Measurements from ENCODE around the gene SPATS2.

Gene SPATS2

GRCh38 chr12:49562233-49562632 is 195.0 kb downstream of the SPATS2 start:
- DNase-seq (ENCODE audit: low read depth) = no peak
- TF ChIP-seq CTCF (conservative IDR thresholded peaks at IDR 0.05; ENCODE audit: low read length) = no peak
- H3K4me3 ChIP-seq (ENCODE audit: low read length) = no peak overlapping the region

- no peak for TF ChIP-seq CTCF (conservative IDR thresholded peaks at IDR 0.05; ENCODE audit: low read length)
- H3K4me3 ChIP-seq (ENCODE audit: low read length) = no peak overlapping the region
- DNase-seq (ENCODE audit: low read depth) = no peak
Observed at GRCh38 chr12:49562831-49563230, 195.6 kb downstream of the SPATS2 start.

- DNase-seq (ENCODE audit: low read depth) = no peak
- TF ChIP-seq CTCF (conservative IDR thresholded peaks at IDR 0.05; ENCODE audit: low read length) = no peak
- no peak overlapping the region for H3K4me3 ChIP-seq (ENCODE audit: low read length)
Observed at GRCh38 chr12:49563951-49564685, 196.9 kb downstream of the SPATS2 start.

GRCh38 chr12:49564686-49565405 is 197.6 kb downstream of the SPATS2 start:
- no peak for TF ChIP-seq CTCF (conservative IDR thresholded peaks at IDR 0.05; ENCODE audit: low read length)
- H3K4me3 ChIP-seq (ENCODE audit: low read length) = no peak overlapping the region
- no peak for DNase-seq (ENCODE audit: low read depth)

- DNase-seq (ENCODE audit: low read depth) = no peak
- H3K4me3 ChIP-seq (ENCODE audit: low read length) = no peak overlapping the region
- TF ChIP-seq CTCF (conservative IDR thresholded peaks at IDR 0.05; ENCODE audit: low read length) = no peak
Observed at GRCh38 chr12:49565406-49566265, 198.4 kb downstream of the SPATS2 start.

- no peak overlapping the region for H3K4me3 ChIP-seq (ENCODE audit: low read length)
- DNase-seq (ENCODE audit: low read depth) = no peak
- TF ChIP-seq CTCF (conservative IDR thresholded peaks at IDR 0.05; ENCODE audit: low read length) = no peak
Observed at GRCh38 chr12:49566361-49566760, 199.1 kb downstream of the SPATS2 start.
